Right lobe of liver (tissue), 4 donors: Measurements from ENCODE around the gene BTBD6.

ENCODE experiments used
- POLR2A ChIP-seq: fragments of 450-650 bp; IDR thresholded peaks from one replicate; pipeline ENCODE4 v1.6.1; 2017; ENCODE audit warnings: antibody characterized with exemption, mild to moderate bottlenecking
- TF ChIP-seq, protein P1 (sequence below), 4 donors: fragments of 200-600 bp in 3 of 4; fragments of 450-650 bp in 1 of 4; IDR thresholded peaks; one replicate each; pipeline versions ENCODE4 v1.5.1 to v1.8.0; 2016 to 2022; ENCODE audit warnings: antibody characterized with exemption in 4 of 4, mild to moderate bottlenecking in 2 of 4
- donor health status: DM: no; HTN: no; CAD: no.
- donor health status: DM: no; HTN: no; CAD: no.
- donor health status: DM: no; HTN: yes; CAD: no.

DNA sequence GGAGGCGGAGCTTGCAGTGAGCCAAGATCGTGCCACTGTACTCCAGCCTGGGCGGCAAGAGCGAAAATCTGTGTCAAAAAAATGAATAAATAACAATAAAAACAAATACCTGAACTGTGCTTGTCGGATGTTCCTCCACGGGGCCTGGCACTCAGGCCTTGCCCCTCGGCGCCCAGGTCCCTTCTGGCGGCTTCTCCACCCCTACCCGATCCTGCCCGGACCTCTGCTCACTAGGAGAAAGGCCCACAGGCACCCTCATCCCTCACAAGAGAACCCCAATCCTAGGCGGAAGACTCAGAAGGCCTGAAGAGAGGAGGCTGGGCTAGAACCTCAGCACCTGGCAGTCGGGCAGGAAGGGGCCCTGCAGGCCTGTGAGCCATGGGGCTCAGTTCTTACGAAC, 21.0 kb upstream of the BTBD6 start:
- TF ChIP-seq, protein P1, sequence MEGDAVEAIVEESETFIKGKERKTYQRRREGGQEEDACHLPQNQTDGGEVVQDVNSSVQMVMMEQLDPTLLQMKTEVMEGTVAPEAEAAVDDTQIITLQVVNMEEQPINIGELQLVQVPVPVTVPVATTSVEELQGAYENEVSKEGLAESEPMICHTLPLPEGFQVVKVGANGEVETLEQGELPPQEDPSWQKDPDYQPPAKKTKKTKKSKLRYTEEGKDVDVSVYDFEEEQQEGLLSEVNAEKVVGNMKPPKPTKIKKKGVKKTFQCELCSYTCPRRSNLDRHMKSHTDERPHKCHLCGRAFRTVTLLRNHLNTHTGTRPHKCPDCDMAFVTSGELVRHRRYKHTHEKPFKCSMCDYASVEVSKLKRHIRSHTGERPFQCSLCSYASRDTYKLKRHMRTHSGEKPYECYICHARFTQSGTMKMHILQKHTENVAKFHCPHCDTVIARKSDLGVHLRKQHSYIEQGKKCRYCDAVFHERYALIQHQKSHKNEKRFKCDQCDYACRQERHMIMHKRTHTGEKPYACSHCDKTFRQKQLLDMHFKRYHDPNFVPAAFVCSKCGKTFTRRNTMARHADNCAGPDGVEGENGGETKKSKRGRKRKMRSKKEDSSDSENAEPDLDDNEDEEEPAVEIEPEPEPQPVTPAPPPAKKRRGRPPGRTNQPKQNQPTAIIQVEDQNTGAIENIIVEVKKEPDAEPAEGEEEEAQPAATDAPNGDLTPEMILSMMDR (IDR thresholded peaks at IDR 0.05) = no peak
- TF ChIP-seq POLR2A = no peak
